H7 (cell line): ENCODE results near the gene B3GALT6. TPM values are rescaled to one million over a fixed set of nuclear protein-coding genes. Genes with fewer than 3 reads are reported as not detected.
A peak's percentile ranks its signal among the peaks of the same experiment; 100 is the strongest.
"Not testable (repeated sequence)": the region's sequence is repeated elsewhere in the genome, so short reads cannot be mapped to it uniquely, and the experiment has no call there.

ENCODE experiments used
- DNase-seq: peaks from one replicate; pipeline ENCODE4 v3.0.0; 2012
- H3K27me3 ChIP-seq: 2 replicates; pipeline ENCODE4 v1.6.0; 2011; ENCODE audit warnings: mild to moderate bottlenecking, low read length; ENCODE audit not compliant: control insufficient read depth, insufficient read depth
- H3K36me3 ChIP-seq: replicated peaks from 2 replicates; pipeline ENCODE4 v1.5.1; 2011; ENCODE audit warnings: low read length; ENCODE audit not compliant: control insufficient read depth, insufficient read depth
- H3K4me3 ChIP-seq: 2 replicates; pipeline ENCODE4 v1.5.1; 2011; ENCODE audit warnings: low read depth, mild to moderate bottlenecking, control low read depth, low read length, moderate library complexity; ENCODE audit not compliant: insufficient read depth
- total RNA-seq: library from RNA; depleted of rRNA; stranded (reverse); fragments of >200 nt; shearing (Covaris generic); gene quantifications from 2 replicates; pipeline ENCODE4 v1.2.3, GENCODE V29; 2014; rRNA removed

Gene B3GALT6
- 40.3 and 47.2 TPM in 2 replicates for total RNA-seq

DNA sequence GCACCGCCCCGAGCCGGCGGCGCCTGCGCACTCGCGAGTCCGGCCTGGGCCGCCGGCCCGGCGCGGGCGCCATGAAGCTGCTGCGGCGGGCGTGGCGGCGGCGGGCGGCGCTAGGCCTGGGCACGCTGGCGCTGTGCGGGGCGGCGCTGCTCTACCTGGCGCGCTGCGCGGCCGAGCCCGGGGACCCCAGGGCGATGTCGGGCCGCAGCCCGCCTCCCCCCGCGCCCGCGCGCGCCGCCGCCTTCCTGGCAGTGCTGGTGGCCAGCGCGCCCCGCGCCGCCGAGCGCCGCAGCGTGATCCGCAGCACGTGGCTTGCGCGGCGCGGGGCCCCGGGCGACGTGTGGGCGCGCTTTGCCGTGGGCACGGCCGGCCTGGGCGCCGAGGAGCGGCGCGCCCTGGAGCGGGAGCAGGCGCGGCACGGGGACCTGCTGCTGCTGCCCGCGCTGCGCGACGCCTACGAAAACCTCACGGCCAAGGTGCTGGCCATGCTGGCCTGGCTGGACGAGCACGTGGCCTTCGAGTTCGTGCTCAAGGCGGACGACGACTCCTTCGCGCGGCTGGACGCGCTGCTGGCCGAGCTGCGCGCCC is at the start of gene B3GALT6:
B3GALT6 (plus strand) TSS at position 30 of the 588 bp plus-strand sequence; CDS start at position 72, 42 bp downstream.
- Histone ChIP-seq H3K4me3 (peak within 1 kb of the TSS; percentile 91), H3K36me3 (no peaks in the 10 kb centered on the region; the same call in none of the 2 replicates), H3K27me3 (no peaks in the 10 kb centered on the region)
- no peak for DNase-seq

- peak; percentile 80 for DNase-seq
- H3K27me3 ChIP-seq: no peaks in the 10 kb centered on the region
Measured at GRCh38 chr1:1182491-1183220, 49.4 kb upstream of the B3GALT6 start.

GRCh38 chr1:1183221-1183747 is 48.8 kb upstream of the B3GALT6 start:
- DNase-seq: peak; percentile 66
- H3K27me3 ChIP-seq: no peaks in the 10 kb centered on the region
- H3K36me3 ChIP-seq: no peaks in the 10 kb centered on the region
- no peak overlapping the region for H3K4me3 ChIP-seq

More at GRCh38 chr1:1182491-1183220, 49.4 kb upstream of the B3GALT6 start:
- Histone ChIP-seq H3K36me3 (no peaks in the 10 kb centered on the region), H3K4me3 (no peak overlapping the region)

DNA sequence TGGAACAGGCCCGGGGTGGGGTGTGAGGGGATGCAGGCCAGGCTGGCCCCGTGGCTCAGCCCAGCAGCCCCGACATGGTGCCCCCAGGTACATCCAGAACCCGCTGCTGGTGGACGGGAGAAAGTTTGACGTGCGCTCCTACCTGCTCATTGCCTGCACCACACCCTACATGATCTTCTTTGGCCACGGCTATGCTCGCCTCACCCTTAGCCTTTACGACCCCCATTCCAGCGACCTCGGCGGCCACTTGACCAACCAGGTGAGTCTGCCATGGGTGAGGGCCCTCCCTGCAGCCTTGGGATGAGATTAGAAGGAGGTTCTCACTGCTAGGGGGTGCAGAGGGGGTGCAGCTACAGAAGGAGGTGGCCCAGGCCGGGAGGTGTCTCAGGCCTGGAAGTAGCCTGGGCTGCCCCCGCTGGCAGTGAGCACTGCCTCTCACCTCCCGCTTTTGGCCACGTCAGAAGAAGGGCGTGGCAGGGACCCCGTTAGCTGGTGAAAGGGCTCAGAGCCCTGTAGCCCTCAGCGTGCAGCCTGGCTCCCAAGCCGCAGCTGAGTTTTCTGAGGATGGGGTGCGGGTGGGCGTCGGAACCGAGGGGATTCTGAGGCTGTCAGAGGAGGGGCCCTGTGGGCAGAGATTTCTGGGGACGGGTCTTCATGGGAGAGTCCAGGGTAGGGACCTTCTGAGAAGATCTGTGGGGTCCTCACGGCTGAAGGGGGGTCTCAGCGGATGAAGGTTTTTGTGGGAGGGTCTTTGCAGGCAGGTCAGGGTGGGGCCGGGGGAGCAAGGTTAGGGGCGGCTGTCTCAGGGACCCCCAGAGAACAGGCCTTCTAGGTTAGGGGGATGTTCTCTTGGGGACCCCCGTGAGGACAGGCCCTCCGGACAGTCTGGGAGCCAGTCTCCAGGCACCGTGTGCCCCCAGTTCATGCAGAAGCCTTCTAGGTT is 47.9 kb upstream of the B3GALT6 start:
- Histone ChIP-seq H3K27me3 (no peaks in the 10 kb centered on the region), H3K4me3 (no peak overlapping the region), H3K36me3 (no peaks in the 10 kb centered on the region)
- DNase-seq: peak; percentile 54

DNA sequence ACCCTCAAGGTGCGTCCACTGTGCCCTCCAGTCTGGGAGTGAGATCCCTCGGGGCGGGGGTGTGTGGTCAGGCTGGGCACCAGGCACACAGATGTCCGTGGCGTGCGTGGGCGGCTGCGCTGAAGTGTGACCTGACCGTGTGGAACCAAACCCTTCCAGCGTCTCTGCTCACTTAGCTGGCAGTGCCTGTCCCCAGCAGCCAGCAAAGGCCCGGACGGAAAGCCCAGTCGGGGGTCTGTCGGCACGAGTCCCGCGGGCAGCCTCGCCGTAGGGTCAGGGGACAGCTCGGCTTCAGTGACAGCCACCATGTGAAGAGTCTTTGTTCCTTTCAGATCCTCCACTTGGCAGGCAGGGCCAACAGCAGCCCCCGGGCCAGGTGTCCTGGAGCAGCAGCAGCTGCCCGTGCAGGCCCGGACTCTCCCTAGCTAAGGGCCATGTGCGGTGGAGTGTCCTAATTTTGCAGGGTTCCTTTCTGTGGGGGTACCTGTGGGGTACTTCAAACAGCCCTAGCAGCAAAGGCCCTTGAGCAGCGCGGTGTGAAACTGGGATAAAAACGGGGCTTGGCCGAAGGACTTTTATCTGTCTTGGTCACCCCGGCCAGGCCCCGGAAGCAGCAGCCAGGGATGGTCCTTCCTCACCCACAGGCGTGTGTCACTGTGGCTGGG is 46.8 kb upstream of the B3GALT6 start:
- Histone ChIP-seq H3K36me3 (no peaks in the 10 kb centered on the region), H3K27me3 (no peaks in the 10 kb centered on the region), H3K4me3 (no peak overlapping the region)
- DNase-seq: peak; percentile 55

GRCh38 chr1:1187938-1188337 is 44.1 kb upstream of the B3GALT6 start:
- DNase-seq: no peak
- Histone ChIP-seq H3K27me3 (no peaks in the 10 kb centered on the region), H3K4me3 (no peak overlapping the region), H3K36me3 (no peaks in the 10 kb centered on the region)

GRCh38 chr1:1189111-1189510 is 42.9 kb upstream of the B3GALT6 start:
- Histone ChIP-seq H3K27me3 (no peaks in the 10 kb centered on the region), H3K36me3 (no peaks in the 10 kb centered on the region), H3K4me3 (no peak overlapping the region)
- no peak for DNase-seq

DNA sequence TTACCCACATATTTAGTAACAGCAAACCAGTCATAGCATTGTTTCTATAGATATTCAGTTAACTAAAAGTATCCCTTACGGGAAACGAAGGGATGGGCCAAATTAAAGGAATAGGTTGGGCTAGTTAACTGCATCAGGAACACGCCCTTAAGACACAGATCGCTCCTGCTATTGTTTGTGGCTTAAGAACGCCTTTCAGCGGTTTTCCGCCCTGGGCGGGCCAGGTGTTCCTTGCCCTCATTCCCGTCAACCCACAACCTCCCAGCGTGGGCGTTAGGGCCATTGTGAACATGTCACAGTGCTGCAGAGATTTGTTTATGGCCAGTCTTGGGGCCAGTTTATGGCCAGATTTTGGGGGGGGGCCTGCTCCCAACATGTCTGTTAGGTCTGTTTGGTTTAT is 40.3 kb upstream of the B3GALT6 start:
- H3K27me3 ChIP-seq: no peaks in the 10 kb centered on the region
- H3K36me3 ChIP-seq: no peaks in the 10 kb centered on the region
- DNase-seq: no peak
- H3K4me3 ChIP-seq: no peak overlapping the region

GRCh38 chr1:1194723-1195122 is 37.3 kb upstream of the B3GALT6 start:
- Histone ChIP-seq H3K27me3 (no peaks in the 10 kb centered on the region), H3K4me3 (no peak overlapping the region), H3K36me3 (no peaks in the 10 kb centered on the region)
- no peak for DNase-seq

DNA sequence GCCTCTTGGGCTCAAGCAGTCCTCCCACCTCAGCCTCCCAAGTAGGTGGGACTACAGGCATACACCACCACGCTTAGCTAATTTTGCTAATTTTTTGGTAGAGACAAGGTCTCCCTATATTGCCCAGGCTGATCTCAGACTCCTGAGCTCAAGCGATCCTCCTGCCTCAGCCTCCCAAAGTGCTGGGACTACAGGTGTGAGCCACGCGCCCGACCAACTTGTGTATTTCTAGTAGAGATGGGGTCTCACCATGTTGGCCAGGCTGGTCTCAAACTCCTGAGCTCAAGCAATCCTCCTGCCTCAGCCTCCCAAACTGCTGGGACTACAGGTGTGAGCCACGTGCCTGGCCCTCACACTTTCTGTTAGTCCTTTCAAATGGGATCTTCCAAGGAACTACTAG is 36.3 kb upstream of the B3GALT6 start:
- H3K4me3 ChIP-seq, H3K27me3 ChIP-seq, H3K36me3 ChIP-seq, DNase-seq: not testable (repeated sequence)

DNA sequence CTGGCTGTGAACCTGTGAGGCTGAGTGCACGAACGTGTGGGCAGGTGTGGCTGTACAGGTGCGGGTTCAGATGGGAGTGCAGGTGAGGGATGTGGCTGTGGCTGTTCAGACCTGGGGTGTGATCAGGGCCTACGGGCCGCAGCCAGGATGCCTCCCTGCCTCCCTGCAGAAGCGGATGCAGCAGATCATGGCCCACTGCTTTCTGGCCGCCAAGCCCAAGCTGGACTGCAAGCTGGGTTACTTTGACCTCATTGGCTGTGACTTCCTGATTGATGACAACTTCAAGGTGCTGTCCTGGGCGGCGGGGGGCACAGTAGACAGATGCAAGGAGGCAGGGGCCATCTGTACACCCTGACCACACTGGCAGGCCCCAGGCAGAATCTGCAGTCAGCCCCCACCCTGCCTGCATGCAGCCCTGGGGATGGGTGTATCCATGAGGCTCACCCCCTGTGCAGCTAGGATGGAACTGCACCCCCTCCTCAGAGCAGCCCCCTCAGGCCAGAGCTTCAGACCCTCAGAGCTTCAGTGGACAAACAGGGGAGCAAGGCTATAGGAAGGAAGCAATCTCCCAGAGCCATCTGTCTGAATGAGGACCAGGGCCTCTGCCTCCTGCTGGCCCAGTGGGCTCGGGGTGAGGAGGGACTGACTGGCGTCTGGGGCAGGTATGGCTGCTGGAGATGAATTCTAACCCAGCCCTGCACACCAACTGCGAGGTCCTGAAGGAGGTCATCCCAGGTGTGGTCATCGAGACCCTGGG is 35.4 kb upstream of the B3GALT6 start:
- no peaks in the 10 kb centered on the region for H3K36me3 ChIP-seq
- no peak overlapping the region for H3K4me3 ChIP-seq
- peaks cover 2% of the 10 kb centered on the region; the same call in 1 of the 2 replicates for H3K27me3 ChIP-seq
- peak; percentile 62 for DNase-seq

DNA sequence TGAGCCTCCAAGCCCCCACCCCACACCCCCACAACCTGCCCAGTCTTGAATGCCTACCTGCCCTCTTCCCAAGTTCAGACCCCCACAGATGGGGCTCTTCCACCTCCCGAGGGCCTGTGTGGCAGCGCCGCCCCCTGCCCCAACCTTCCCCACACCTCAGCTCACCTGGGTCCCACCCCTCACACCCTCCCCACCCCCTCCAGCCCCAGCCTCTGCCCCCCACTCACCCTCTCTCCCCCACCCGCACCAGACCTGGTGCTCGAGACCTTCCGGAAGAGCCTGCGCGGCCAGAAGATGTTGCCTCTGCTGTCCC is 34.9 kb upstream of the B3GALT6 start:
- Histone ChIP-seq H3K4me3 (no peak overlapping the region), H3K27me3 (peaks cover 2% of the 10 kb centered on the region; the same call in 1 of the 2 replicates), H3K36me3 (no peaks in the 10 kb centered on the region)
- DNase-seq: no peak

DNA sequence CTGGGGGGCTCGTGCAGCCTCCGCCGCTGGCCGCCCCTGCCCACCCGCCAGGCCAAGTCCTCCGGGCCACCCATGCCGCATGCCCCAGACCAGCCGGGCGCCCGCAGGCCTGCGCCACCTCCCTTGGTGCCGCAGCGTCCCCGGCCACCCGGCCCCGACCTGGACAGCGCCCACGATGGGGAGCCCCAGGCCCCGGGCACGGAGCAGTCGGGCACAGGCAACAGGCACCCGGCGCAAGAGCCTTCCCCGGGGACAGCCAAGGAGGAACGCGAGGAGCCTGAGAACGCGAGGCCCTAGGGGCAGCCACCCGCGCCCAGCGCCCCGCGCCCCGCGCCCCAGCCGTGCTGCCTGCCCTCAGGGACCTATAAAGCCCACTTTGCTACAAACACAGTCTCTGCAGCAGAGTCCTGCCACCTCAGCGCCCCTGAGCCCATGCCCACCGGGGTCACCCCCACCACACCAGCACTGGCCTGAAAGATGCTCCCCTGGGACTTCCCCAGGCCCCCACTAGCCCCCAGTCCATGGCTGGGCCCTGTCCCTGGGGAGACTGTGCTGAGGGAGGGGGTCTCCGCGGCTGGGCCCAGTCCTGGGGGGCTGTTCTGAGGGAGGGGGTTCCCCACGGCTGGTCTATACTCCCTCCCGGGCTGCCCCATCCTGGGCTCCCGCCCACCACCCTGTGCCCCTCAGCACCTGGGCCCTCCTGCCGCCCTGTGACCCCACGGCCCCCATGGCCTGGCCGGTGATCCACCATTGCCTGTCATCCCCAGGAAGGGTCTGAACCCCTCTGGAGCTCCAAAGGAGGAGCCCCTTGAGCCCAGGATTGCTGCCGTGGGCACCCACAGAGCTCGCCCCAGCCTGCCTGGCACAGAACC is 34.2 kb upstream of the B3GALT6 start:
- DNase-seq: peak; percentile 63
- no peak overlapping the region for H3K4me3 ChIP-seq
- H3K27me3 ChIP-seq: peaks cover 2% of the 10 kb centered on the region; the same call in 1 of the 2 replicates
- no peaks in the 10 kb centered on the region for H3K36me3 ChIP-seq
